Measurements from ENCODE around the gene SARDH. TPM values are rescaled to one million over a fixed set of nuclear protein-coding genes. Genes with fewer than 3 reads are reported as not detected.

Gene SARDH
- total and polyA plus RNA-seq, 2 donors from 2014 or later: 4.6 to 12.0 TPM

DNA sequence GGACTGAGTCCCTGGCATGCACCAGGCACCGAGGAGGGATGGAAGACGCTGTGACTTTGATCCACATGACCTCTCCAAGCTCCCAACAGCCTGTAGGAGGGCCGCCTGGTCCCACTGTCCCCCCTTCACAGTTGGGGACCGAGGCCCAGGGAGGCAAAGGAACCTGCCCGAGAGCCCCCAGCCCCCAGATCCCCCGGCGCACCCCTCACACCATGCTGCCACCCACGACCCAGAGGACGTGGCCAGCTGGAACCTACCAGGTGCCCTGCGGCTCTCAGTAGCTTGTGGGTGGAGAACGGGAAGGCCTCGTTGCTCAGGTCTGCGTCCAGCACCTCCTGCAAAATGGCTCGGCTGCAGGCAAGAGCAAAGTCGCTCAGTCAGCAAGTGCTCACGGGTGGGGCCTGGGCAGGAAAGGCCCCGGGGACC is 53.2 kb downstream of the SARDH start:
- no peak for FAIRE-seq
- peaks cover 0 to 8% (median 0%) of the 10 kb centered on the region in 3 donors for H3K4me1 ChIP-seq (ENCODE audit: control insufficient read depth in 2 of 3, insufficient read depth in 2 of 3, low read depth in 1 of 3, low read length in 3 of 3)
- H3K4me3 ChIP-seq (ENCODE audit: low read length in 3 of 3): no peak overlapping the region
- TF ChIP-seq, protein P1, sequence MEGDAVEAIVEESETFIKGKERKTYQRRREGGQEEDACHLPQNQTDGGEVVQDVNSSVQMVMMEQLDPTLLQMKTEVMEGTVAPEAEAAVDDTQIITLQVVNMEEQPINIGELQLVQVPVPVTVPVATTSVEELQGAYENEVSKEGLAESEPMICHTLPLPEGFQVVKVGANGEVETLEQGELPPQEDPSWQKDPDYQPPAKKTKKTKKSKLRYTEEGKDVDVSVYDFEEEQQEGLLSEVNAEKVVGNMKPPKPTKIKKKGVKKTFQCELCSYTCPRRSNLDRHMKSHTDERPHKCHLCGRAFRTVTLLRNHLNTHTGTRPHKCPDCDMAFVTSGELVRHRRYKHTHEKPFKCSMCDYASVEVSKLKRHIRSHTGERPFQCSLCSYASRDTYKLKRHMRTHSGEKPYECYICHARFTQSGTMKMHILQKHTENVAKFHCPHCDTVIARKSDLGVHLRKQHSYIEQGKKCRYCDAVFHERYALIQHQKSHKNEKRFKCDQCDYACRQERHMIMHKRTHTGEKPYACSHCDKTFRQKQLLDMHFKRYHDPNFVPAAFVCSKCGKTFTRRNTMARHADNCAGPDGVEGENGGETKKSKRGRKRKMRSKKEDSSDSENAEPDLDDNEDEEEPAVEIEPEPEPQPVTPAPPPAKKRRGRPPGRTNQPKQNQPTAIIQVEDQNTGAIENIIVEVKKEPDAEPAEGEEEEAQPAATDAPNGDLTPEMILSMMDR (IDR thresholded peaks at IDR 0.05; ENCODE audit: borderline replicate concordance, extremely low read depth, insufficient read depth): no peak
- DNase-seq: peak in 1 of 5 donors; percentile 66
- no peaks in the 10 kb centered on the region for H3K27me3 ChIP-seq (ENCODE audit: control insufficient read depth, insufficient read depth, low read length)
- no peak overlapping the region for H3K27ac ChIP-seq (ENCODE audit: low read depth in 2 of 2, low read length in 2 of 2)
- H3K36me3 ChIP-seq (ENCODE audit: control insufficient read depth in 2 of 3, insufficient read depth in 3 of 3, low read length in 3 of 3): peaks cover 0 to 6% (median 0%) of the 10 kb centered on the region in 3 donors
- intact Hi-C loops (cut with DNase I): no loop called here
- H3K9ac ChIP-seq (ENCODE audit: low read length in 3 of 3): no peak overlapping the region
- no peaks in the 10 kb centered on the region for H3K9me3 ChIP-seq (ENCODE audit: control insufficient read depth in 2 of 3, insufficient read depth in 1 of 3, low read length in 3 of 3)

DNA sequence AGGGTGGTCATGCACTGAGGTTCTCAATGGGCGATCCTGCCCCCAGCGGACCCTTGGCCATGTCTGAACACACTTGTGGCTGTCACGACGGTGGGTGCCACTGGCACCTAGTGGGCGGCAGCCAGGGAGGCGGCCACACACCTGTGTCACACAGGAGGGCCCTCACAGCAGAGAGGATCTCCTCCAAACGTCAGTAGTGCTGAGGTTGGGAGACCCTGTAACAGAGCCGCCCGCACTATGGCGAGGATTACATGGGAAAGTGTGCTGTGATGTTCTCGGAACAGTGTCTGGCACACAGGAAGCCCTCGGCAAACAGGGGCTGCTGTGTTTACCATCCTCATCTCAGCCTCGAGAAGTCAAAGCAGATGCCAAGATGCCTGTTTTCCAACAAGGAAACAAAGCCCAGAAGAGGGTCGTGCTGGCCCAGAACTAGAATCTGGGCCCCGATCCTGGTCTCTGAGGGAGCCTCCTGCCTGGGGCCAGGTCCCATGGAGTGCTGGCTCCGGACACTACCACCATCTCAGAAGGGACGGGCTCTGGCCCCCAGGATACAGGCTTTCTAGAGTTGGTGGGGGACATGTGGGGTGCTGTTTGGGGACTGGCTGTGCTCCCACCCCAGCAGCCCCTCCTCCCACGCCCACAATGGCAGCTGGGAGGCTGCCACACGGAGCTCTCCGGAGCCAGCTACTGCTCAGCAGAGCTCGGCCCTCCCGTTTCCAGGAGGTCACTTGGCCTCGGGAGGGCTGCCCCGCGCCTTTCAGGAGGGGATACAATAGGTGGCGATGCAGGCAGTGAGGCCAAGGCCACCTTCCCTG is 53.8 kb downstream of the SARDH start:
- no peaks in the 10 kb centered on the region for H3K27me3 ChIP-seq (ENCODE audit: control insufficient read depth, insufficient read depth, low read length)
- H3K9ac ChIP-seq (ENCODE audit: low read length in 3 of 3): no peak overlapping the region
- no peaks in the 10 kb centered on the region for H3K9me3 ChIP-seq (ENCODE audit: control insufficient read depth in 2 of 3, insufficient read depth in 1 of 3, low read length in 3 of 3)
- peak in 1 of 5 donors; percentile 65 for DNase-seq
- H3K4me1 ChIP-seq (ENCODE audit: control insufficient read depth in 2 of 3, insufficient read depth in 2 of 3, low read depth in 1 of 3, low read length in 3 of 3): peaks cover 0 to 8% (median 0%) of the 10 kb centered on the region in 3 donors
- intact Hi-C loops (cut with DNase I): no loop called here
- H3K4me3 ChIP-seq (ENCODE audit: low read length in 3 of 3): no peak overlapping the region
- no peaks in the 10 kb centered on the region for H3K36me3 ChIP-seq (ENCODE audit: control insufficient read depth in 2 of 3, insufficient read depth in 3 of 3, low read length in 3 of 3)
- peak overlapping the region; percentile 45 to 69 for H3K27ac ChIP-seq (ENCODE audit: low read depth in 2 of 2, low read length in 2 of 2)
- TF ChIP-seq, protein P1 (IDR thresholded peaks at IDR 0.05; ENCODE audit: borderline replicate concordance, extremely low read depth, insufficient read depth): no peak
- no peak for FAIRE-seq

DNA sequence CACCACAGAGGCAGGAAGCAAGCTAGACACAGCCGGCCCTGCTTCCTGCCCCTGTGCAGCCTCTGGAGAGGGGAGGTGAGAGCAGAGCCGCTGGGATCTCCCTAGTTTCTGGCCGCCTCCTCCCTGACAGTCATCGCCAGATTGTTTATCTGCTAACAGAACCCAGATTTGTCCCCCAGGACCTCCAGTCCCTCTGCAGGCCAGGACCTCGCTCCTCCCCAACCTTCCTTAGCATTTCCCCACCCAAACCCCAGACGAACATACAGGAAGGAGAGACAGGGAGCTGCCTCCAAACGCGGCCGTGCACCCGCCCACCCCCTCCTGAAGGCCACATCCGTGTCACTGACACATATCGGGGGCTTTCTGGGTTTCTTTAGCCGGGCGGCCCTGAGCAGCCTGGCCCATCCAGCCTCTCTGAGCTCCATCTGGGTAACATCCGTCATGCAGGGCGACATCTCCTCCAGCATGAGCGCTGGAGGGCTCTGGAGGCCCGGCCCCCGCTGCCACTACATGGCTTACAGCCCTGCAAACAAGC is 54.5 kb downstream of the SARDH start:
- peak in 3 of 5 donors; percentile 38 to 82 (median 69) for DNase-seq
- TF ChIP-seq, protein P1 (IDR thresholded peaks at IDR 0.05; ENCODE audit: borderline replicate concordance, extremely low read depth, insufficient read depth): no peak
- Histone ChIP-seq H3K4me3 (ENCODE audit: low read length in 3 of 3) (no peak overlapping the region), H3K27ac (ENCODE audit: low read depth in 2 of 2, low read length in 2 of 2) (peak overlapping the region; percentile 45 to 69), H3K9ac (ENCODE audit: low read length in 3 of 3) (no peak overlapping the region), H3K4me1 (ENCODE audit: control insufficient read depth in 2 of 3, insufficient read depth in 2 of 3, low read depth in 1 of 3, low read length in 3 of 3) (peaks cover 0 to 8% (median 0%) of the 10 kb centered on the region in 3 donors), H3K9me3 (ENCODE audit: control insufficient read depth in 2 of 3, insufficient read depth in 1 of 3, low read length in 3 of 3) (no peaks in the 10 kb centered on the region), H3K27me3 (ENCODE audit: control insufficient read depth, insufficient read depth, low read length) (no peaks in the 10 kb centered on the region), H3K36me3 (ENCODE audit: control insufficient read depth in 2 of 3, insufficient read depth in 3 of 3, low read length in 3 of 3) (no peaks in the 10 kb centered on the region)
- intact Hi-C loops (cut with DNase I): no loop called here
- no peak for FAIRE-seq

Measured in kidney (tissue), 14 donors.